Spleen (tissue), 7 donors: Measurements from ENCODE around the gene PTX4.

ENCODE experiments used
- CTCF ChIP-seq, 11 experiments: fragments of 200-600 bp in 7 of 11; fragments of 450-650 bp in 4 of 11; sonication (generic) in 4 of 11; IDR thresholded peaks in 8 of 11; conservative IDR thresholded peaks in 3 of 11; 1 replicate in 7 of 11; 2 replicates in 4 of 11; pipeline versions ENCODE4 v1.4.0 to v1.8.0; 2016 to 2021; ENCODE audit warnings: antibody characterized with exemption in 11 of 11, inconsistent platforms in 4 of 11, mild to moderate bottlenecking in 1 of 11
- POLR2A ChIP-seq, 3 donors: fragments of 450-650 bp; IDR thresholded peaks; one replicate each; pipeline ENCODE4 v1.5.1; 2017; ENCODE audit warnings: antibody characterized with exemption in 3 of 3, mild to moderate bottlenecking in 1 of 3
- POLR2AphosphoS5 ChIP-seq, 3 donors: sonication (generic); formaldehyde crosslinking; IDR thresholded peaks; one replicate each; pipeline ENCODE4 v1.5.1; 2017; ENCODE audit warnings: antibody characterized with exemption in 3 of 3
- donor health status: DM: no; HTN: no; CAD: no; lungs with moderate emphysema.
- donor health status: DM: no; HTN: no; CAD: no.
- donor health status: DM: no; HTN: no; CAD: no.

GRCh38 chr16:1519831-1520230 is 31.1 kb upstream of the PTX4 start:
- TF ChIP-seq CTCF (IDR thresholded peaks at IDR 0.05 in 8 of 11, conservative IDR thresholded peaks at IDR 0.05 in 3 of 11) (no peak), POLR2AphosphoS5 (IDR thresholded peaks at IDR 0.05) (no peak), POLR2A (IDR thresholded peaks at IDR 0.05) (no peak)
